Prostate gland (tissue), 2 donors: ENCODE results near the gene BRINP1. TPM values are rescaled to one million over a fixed set of nuclear protein-coding genes. Genes with fewer than 3 reads are reported as not detected.

Experiments used
- DNase-seq: peaks from one replicate; pipeline ENCODE4 v3.0.0-alpha.2; 2019; ENCODE audit warnings: low spot score
- H3K27ac ChIP-seq, 2 donors: fragments of 200-600 bp; sonication (generic); 2 replicates each; pipeline ENCODE4 v1.5.1; 2017 to 2019
- H3K27me3 ChIP-seq: fragments of 200-600 bp; sonication (generic); replicated peaks from 2 replicates; pipeline ENCODE4 v1.5.1; 2019; ENCODE audit not compliant: insufficient read depth
- H3K36me3 ChIP-seq, 2 donors: fragments of 200-600 bp; sonication (generic); 1 replicate in 1 of 2; 2 replicates in 1 of 2; pipeline versions ENCODE4 v1.5.1 to v1.8.1; 2017 to 2019
- H3K4me1 ChIP-seq: fragments of 200-600 bp; sonication (generic); replicated peaks from 2 replicates; pipeline ENCODE4 v1.5.1; 2019
- H3K4me3 ChIP-seq, 2 donors: fragments of 200-600 bp; sonication (generic); 2 replicates each; pipeline ENCODE4 v1.5.1; 2017 to 2019
- H3K9me3 ChIP-seq: fragments of 200-600 bp; sonication (generic); 2 replicates; pipeline ENCODE4 v1.5.1; 2017
- POLR2A ChIP-seq: fragments of 450-650 bp; IDR thresholded peaks from one replicate; pipeline ENCODE4 v1.6.1; 2016; ENCODE audit warnings: antibody characterized with exemption, mild to moderate bottlenecking
- POLR2AphosphoS5 ChIP-seq: sonication (generic); formaldehyde crosslinking; IDR thresholded peaks from one replicate; pipeline ENCODE4 v1.6.1; 2017; ENCODE audit warnings: antibody characterized with exemption
- WGBS: methylation state at CpG from one replicate; pipeline ENCODE4 v1.1.5; 2018; 5-methylcytosine and 5-hydroxymethylcytosine counted together
- intact Hi-C: fragments of 100-400 bp; cut with DNase I; formaldehyde crosslinking; loops from one replicate; pipeline ENCODE4 v1.14.2; 2022
- total RNA-seq, 2 donors: library from RNA; depleted of rRNA; stranded (reverse); fragments of >200 nt; gene quantifications; one replicate each; pipeline ENCODE4 v1.1.0, GENCODE V29; 2016
- TF ChIP-seq, protein P1 (sequence below), 4 experiments: fragments of 200-600 bp in 2 of 4; fragments of 450-650 bp in 2 of 4; sonication (generic) in 2 of 4; IDR thresholded peaks; 1 replicate in 3 of 4; 2 replicates in 1 of 4; pipeline ENCODE4 v1.5.1; 2016 to 2019; ENCODE audit warnings: antibody characterized with exemption in 4 of 4, mild to moderate bottlenecking in 2 of 4, moderate library complexity in 2 of 4

BRINP1 gene
- total RNA-seq, 2 donors from 2014 or later = 0.96 to 8.8 TPM

DNA sequence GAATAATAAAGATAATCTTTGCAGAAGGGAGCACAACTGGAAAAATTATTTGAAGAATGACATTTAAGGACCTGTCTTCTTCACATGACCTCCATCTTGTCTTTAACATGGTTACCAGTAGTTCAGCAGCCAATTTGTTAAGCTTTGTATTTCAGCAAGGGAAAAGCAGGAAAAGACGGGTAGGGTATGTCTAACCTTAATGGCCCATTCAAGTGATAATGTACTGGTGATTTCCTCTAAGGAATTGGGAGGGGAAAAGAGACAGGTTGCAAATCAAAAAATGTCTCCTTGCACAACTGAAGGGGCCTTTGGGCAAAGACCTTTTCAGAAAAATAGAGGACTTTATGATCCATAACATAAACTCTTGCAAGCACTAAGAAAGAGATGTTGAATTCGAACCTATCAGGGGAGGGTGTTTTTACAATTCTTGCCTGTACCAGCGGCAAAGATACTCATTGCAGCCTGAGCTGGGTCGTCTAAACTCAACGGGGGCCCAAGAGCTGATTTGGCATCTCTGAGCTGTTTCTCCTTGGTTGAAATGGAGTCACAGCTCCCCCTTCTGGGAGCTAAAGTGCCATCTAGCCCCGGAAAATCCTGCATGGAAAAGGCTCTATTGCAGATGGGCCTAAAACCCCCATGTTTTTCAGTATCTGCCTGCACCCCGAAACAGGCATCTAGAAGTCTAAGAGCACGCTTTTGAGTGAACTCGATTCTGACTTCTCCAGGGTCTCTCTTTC is 3.8 kb downstream of the BRINP1 start:
- Histone ChIP-seq H3K4me3 (no peak overlapping the region), H3K4me1 (peaks cover 4% of the 10 kb centered on the region), H3K27ac (no peak overlapping the region), H3K9me3 (no peaks in the 10 kb centered on the region), H3K36me3 (no peaks in the 10 kb centered on the region), H3K27me3 (no peaks in the 10 kb centered on the region)
- peak; percentile 11 for DNase-seq
- TF ChIP-seq, protein P1, sequence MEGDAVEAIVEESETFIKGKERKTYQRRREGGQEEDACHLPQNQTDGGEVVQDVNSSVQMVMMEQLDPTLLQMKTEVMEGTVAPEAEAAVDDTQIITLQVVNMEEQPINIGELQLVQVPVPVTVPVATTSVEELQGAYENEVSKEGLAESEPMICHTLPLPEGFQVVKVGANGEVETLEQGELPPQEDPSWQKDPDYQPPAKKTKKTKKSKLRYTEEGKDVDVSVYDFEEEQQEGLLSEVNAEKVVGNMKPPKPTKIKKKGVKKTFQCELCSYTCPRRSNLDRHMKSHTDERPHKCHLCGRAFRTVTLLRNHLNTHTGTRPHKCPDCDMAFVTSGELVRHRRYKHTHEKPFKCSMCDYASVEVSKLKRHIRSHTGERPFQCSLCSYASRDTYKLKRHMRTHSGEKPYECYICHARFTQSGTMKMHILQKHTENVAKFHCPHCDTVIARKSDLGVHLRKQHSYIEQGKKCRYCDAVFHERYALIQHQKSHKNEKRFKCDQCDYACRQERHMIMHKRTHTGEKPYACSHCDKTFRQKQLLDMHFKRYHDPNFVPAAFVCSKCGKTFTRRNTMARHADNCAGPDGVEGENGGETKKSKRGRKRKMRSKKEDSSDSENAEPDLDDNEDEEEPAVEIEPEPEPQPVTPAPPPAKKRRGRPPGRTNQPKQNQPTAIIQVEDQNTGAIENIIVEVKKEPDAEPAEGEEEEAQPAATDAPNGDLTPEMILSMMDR (IDR thresholded peaks at IDR 0.05) = peak in 3 of 4 experiments; percentile 32 to 38 (median 35)
- TF ChIP-seq POLR2AphosphoS5 (no peak), POLR2A (no peak)
- WGBS = 25% methylated on average over 9 of the region's 9 CpGs
- intact Hi-C loops = no loop called here

DNA sequence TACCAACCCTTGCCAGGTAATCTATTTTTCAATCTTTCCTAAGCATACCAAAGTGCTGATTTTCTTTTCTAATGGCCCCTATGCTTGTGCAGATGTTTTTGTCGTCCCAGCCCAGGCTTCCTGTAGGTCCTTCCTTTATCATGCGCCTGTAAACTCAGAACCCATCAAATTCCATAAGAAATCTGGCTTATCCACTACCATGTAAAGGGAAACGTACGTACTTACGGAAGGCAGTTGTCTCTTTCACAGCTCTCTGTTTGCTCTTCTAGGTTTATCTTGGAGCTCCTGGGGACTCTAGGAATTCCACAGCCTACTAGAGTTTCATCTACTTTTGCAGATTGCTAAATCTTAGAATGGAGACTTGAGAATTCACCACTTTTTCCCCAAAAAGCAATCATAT is 9.0 kb downstream of the BRINP1 start:
- no peak overlapping the region for H3K4me3 ChIP-seq
- intact Hi-C loops = no loop called here

DNA sequence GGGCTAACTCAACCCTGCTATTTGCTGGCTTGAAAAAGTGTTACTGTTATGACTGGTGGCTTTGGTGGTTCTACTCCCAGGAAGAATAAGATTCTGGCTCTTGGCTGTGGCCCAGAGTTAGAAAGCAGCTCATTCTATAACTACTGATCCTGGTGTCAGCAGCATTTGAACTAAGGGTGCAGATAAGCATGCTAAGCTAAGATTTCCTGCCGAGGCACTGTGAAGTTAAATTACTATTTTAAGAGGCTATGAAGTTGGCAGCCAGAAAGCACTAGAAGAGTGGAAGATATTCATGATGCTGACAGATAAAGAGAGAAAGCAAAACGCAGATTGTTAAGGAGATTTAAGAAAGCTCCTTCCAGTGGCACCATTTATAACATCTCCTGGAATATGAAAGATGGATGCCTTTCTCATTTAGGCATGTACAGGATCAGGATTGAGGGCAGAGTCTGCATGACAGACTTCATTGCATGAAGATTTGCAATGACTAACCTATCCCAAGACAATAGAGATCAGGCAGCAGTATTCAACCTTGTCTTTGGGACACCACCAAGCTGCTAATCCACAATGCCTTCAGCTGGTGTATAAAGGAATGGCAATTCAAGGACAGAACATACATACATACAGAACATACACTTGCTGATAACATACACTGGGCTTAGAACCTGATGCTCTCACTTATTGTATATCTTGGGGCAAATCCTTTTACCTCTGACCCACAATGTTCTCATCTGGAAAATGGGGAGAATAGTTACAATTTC is 11.7 kb downstream of the BRINP1 start:
- no peaks in the 10 kb centered on the region for H3K9me3 ChIP-seq
- no peak overlapping the region for H3K27ac ChIP-seq
- H3K36me3 ChIP-seq = no peaks in the 10 kb centered on the region
- no peak for DNase-seq
- no peaks in the 10 kb centered on the region for H3K27me3 ChIP-seq
- TF ChIP-seq POLR2A = no peak
- 11% methylated on average over 2 of the region's 2 CpGs for WGBS
- no peaks in the 10 kb centered on the region for H3K4me1 ChIP-seq
- intact Hi-C loops = no loop called here
- H3K4me3 ChIP-seq = no peak overlapping the region

More for the DNA sequence above, 9.0 kb downstream of the BRINP1 start:
- no peak for DNase-seq
- no peak for TF ChIP-seq POLR2A
- TF ChIP-seq POLR2AphosphoS5 = no peak
- TF ChIP-seq, protein P1 (IDR thresholded peaks at IDR 0.05) = no peak
- Histone ChIP-seq H3K36me3 (no peaks in the 10 kb centered on the region), H3K4me1 (no peaks in the 10 kb centered on the region), H3K27ac (no peak overlapping the region), H3K27me3 (no peaks in the 10 kb centered on the region), H3K9me3 (no peaks in the 10 kb centered on the region)
- WGBS = 42% methylated on average over 5 of the region's 5 CpGs

DNA sequence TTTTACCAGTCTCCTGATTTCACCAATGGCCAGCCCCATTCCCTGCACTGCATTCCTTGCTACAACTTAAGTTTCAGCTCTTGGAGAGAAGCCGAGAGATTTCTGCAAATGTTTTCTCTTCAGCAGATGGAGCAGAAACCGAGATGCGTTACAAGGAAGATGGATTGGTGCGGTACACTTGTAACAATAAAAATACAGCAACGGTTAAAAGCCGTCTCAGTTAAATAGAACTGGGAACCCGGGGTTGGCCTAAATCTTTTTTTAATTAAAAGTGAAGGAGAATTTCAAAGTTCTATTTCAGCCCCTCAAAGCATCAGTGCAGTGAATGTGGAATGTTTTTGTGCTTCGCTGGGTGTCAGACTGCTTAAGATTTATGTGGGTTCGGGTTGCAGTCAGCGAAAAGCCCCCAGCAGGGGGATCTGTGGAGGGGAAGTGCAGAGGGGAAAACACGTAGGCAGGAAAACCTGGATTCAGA is 19.8 kb downstream of the BRINP1 start:
- DNase-seq = no peak
- no peaks in the 10 kb centered on the region for H3K9me3 ChIP-seq
- TF ChIP-seq POLR2A (no peak), POLR2AphosphoS5 (no peak)
- TF ChIP-seq, protein P1 (IDR thresholded peaks at IDR 0.05) = no peak

DNA sequence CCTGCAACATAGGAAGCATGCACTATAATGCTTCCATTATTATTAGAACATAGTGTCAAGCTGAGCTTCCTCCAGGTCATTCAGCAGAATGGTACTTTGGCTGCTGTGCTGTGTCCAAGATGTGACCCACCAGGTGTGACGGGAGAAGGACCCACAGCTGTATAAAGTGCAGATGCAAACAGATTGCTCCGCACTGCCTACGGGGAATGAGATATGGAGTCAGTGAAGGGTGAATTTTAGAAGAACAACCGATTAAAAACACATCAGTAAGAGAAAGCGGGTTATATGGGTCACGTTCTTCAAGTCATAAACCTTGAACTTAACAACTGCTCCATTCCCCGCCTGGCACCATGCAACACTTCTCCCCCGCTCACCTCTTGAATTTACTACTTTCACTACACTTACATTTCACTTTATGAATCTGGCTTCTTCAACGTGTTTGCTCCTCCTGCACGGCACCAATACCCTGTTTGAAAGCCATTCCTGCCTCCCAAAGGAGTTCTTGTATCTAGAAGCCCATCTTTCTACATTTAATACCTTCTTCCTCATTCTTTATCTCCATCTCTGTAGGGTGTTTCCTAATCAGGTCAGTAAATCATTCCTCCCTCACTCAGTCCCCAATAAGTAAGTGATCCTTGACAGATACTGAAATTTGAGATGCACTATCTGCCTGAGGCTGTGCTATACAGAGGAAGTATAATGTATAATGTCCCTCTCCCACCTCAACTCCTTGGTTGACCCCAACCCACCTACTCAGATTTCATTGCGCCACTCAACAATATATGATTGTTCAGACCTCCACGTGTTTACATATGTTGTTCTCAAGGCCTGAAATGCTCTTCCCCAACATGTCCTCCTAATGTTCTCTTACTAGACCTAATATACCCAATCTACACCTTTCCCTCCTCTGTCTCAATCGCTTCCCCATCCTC is 25.9 kb downstream of the BRINP1 start:
- H3K4me1 ChIP-seq = no peaks in the 10 kb centered on the region
- intact Hi-C loops = no loop called here
- no peak for TF ChIP-seq POLR2A
- TF ChIP-seq, protein P1 (IDR thresholded peaks at IDR 0.05) = no peak
- no peak for TF ChIP-seq POLR2AphosphoS5
- H3K4me3 ChIP-seq = no peak overlapping the region
- H3K27me3 ChIP-seq = no peaks in the 10 kb centered on the region
- 44% methylated on average over 13 of the region's 13 CpGs for WGBS
- H3K9me3 ChIP-seq = no peaks in the 10 kb centered on the region
- H3K27ac ChIP-seq = no peak overlapping the region
- no peak for DNase-seq
- no peaks in the 10 kb centered on the region for H3K36me3 ChIP-seq

More for the DNA sequence above, 19.8 kb downstream of the BRINP1 start:
- H3K27me3 ChIP-seq = no peaks in the 10 kb centered on the region
- no peak overlapping the region for H3K4me3 ChIP-seq
- WGBS = 8% methylated on average over 11 of the region's 11 CpGs
- no peaks in the 10 kb centered on the region for H3K36me3 ChIP-seq
- intact Hi-C loops = no loop called here
- no peaks in the 10 kb centered on the region for H3K4me1 ChIP-seq
- no peak overlapping the region for H3K27ac ChIP-seq
